Measurements from ENCODE around the gene CFAP45.

The CFAP45 gene

GRCh38 chr1:159826441-159827101, 73.4 kb downstream of the CFAP45 start, which contains the start of gene SLAMF8:
SLAMF8 (plus strand) TSS chr1:159826873; CDS start chr1:159826899, 26 bp downstream.
- DNase-seq (ENCODE audit: low read depth) = peak; percentile 11

- no peak for DNase-seq (ENCODE audit: low read depth)
Observed at GRCh38 chr1:159825564-159825963, 74.4 kb downstream of the CFAP45 start.

- no peak for DNase-seq (ENCODE audit: low read depth)
Observed at GRCh38 chr1:159823406-159823805, 76.6 kb downstream of the CFAP45 start.
